Upper lobe of left lung (tissue), 6 donors: ENCODE measurements around the gene MAGI2. TPM values are rescaled to one million over a fixed set of nuclear protein-coding genes. Genes with fewer than 3 reads are reported as not detected.

Experiments
- ATAC-seq, 2 donors: fragments of 200-7000 bp; cut with Tn5 transposase; one replicate each; pipeline ENCODE4 v1.9.1; 2022; ENCODE audit warnings: mild to moderate bottlenecking in 2 of 2, moderate library complexity in 2 of 2; ENCODE audit not compliant: low FRiP score in 2 of 2
- DNase-seq, 2 donors: peaks; one replicate each; pipeline ENCODE4 v3.0.0-alpha.2; 2019 to 2020
- H3K27ac ChIP-seq, 4 donors: fragments of 200-600 bp; sonication (generic); one replicate each; pipeline ENCODE4 v1.5.1; 2016 to 2019
- H3K27me3 ChIP-seq, 4 donors: fragments of 200-600 bp; sonication (generic); one replicate each; pipeline ENCODE4 v1.5.1; 2017 to 2019
- H3K36me3 ChIP-seq, 4 donors: fragments of 200-600 bp; sonication (generic); one replicate each; pipeline ENCODE4 v1.5.1; 2016 to 2019
- H3K4me1 ChIP-seq, 4 donors: fragments of 200-600 bp; sonication (generic); one replicate each; pipeline ENCODE4 v1.5.1; 2018 to 2019
- H3K4me3 ChIP-seq, 4 donors: fragments of 200-600 bp; sonication (generic); one replicate each; pipeline ENCODE4 v1.5.1; 2017 to 2019; ENCODE audit warnings: mild to moderate bottlenecking in 2 of 4, moderate library complexity in 1 of 4
- H3K9me3 ChIP-seq, 4 donors: fragments of 200-600 bp; sonication (generic); one replicate each; pipeline ENCODE4 v1.5.1; 2018 to 2019
- CTCF ChIP-seq, 6 experiments: fragments of 450-650 bp in 4 of 6; fragments of 200-600 bp in 2 of 6; sonication (generic) in 2 of 6; IDR thresholded peaks; one replicate each; pipeline ENCODE4 v1.5.1; 2016 to 2019; ENCODE audit warnings: antibody characterized with exemption in 6 of 6
- EP300 ChIP-seq, 4 donors: sonication (generic); formaldehyde crosslinking; IDR thresholded peaks; one replicate each; pipeline ENCODE4 v1.5.1; 2017; ENCODE audit warnings: antibody characterized with exemption in 4 of 4, control low read depth in 2 of 4
- POLR2A ChIP-seq, 4 donors: fragments of 450-650 bp; IDR thresholded peaks; one replicate each; pipeline ENCODE4 v1.5.1; 2016 to 2017; ENCODE audit warnings: antibody characterized with exemption in 4 of 4, mild to moderate bottlenecking in 2 of 4
- POLR2AphosphoS5 ChIP-seq, 2 donors: sonication (generic); formaldehyde crosslinking; IDR thresholded peaks; one replicate each; pipeline ENCODE4 v1.5.1; 2017; ENCODE audit warnings: antibody characterized with exemption in 2 of 2
- WGBS, 2 donors: methylation state at CpG; one replicate each; pipeline ENCODE4 v1.1.5; 2017 to 2018; 5-methylcytosine and 5-hydroxymethylcytosine counted together
- total RNA-seq, 6 donors: library from RNA; depleted of rRNA in 4 of 6; stranded (reverse); fragments of >200 nt in 4 of 6; gene quantifications; one replicate each; pipeline versions ENCODE4 v1.1.0 to v1.2.1, GENCODE V29; 2016 to 2021
- donor health status: DM: no; HTN: no; CAD: no; lungs with moderate emphysema.
- donor health status: DM: no; HTN: yes; CAD: no; lungs with severe emphysema.

MAGI2 gene
- total RNA-seq, 6 donors from 2014 or later: 7.9 to 84.9 (median 11.8) TPM

- TF ChIP-seq POLR2AphosphoS5 (IDR thresholded peaks at IDR 0.05): no peak
- TF ChIP-seq EP300 (IDR thresholded peaks at IDR 0.05): no peak
- TF ChIP-seq CTCF (IDR thresholded peaks at IDR 0.05): no peak
- no peak for TF ChIP-seq POLR2A (IDR thresholded peaks at IDR 0.05)
- Histone ChIP-seq H3K9me3 (no peaks in the 10 kb centered on the region), H3K4me3 (no peak overlapping the region), H3K4me1 (no peaks in the 10 kb centered on the region), H3K36me3 (no peaks in the 10 kb centered on the region), H3K27ac (no peak overlapping the region), H3K27me3 (no peaks in the 10 kb centered on the region)
- ATAC-seq (no peak), DNase-seq (no peak)
- 69 to 95% methylated on average over 1 of the region's 1 CpG for WGBS, 2 donors
Observed at GRCh38 chr7:79319369-79319768, 134.1 kb downstream of the MAGI2 start.

GRCh38 chr7:79317728-79318127 lies 135.7 kb downstream of the MAGI2 start:
- ATAC-seq: no peak
- Histone ChIP-seq H3K27me3 (no peaks in the 10 kb centered on the region), H3K27ac (no peak overlapping the region), H3K36me3 (no peaks in the 10 kb centered on the region), H3K4me1 (no peaks in the 10 kb centered on the region), H3K9me3 (no peaks in the 10 kb centered on the region), H3K4me3 (no peak overlapping the region)
- no peak for DNase-seq
- 78 to 80% methylated on average over 2 of the region's 2 CpGs for whole genome bisulfite sequencing, 2 donors
- no peak for TF ChIP-seq POLR2A (IDR thresholded peaks at IDR 0.05)
- TF ChIP-seq CTCF (IDR thresholded peaks at IDR 0.05): no peak
- TF ChIP-seq EP300 (IDR thresholded peaks at IDR 0.05): no peak

GRCh38 chr7:79312022-79312421 lies 141.4 kb downstream of the MAGI2 start:
- ATAC-seq (no peak), DNase-seq (no peak)
- H3K4me1 ChIP-seq: no peaks in the 10 kb centered on the region
- no peak overlapping the region for H3K4me3 ChIP-seq
- 91% methylated on average over 3 of the region's 3 CpGs for WGBS, 2 donors
- H3K36me3 ChIP-seq: no peaks in the 10 kb centered on the region
- TF ChIP-seq POLR2A (IDR thresholded peaks at IDR 0.05) (no peak), POLR2AphosphoS5 (IDR thresholded peaks at IDR 0.05) (no peak), EP300 (IDR thresholded peaks at IDR 0.05) (no peak), CTCF (IDR thresholded peaks at IDR 0.05) (no peak)
- H3K9me3 ChIP-seq: no peaks in the 10 kb centered on the region
- no peak overlapping the region for H3K27ac ChIP-seq
- H3K27me3 ChIP-seq: no peaks in the 10 kb centered on the region

GRCh38 chr7:79308192-79308591 lies 145.3 kb downstream of the MAGI2 start:
- WGBS, 2 donors: 81 to 83% methylated on average over 4 of the region's 4 CpGs
- no peaks in the 10 kb centered on the region for H3K4me1 ChIP-seq
- H3K9me3 ChIP-seq: no peaks in the 10 kb centered on the region
- H3K36me3 ChIP-seq: no peaks in the 10 kb centered on the region
- ATAC-seq (no peak), DNase-seq (no peak)
- no peak for TF ChIP-seq EP300 (IDR thresholded peaks at IDR 0.05)
- TF ChIP-seq CTCF (IDR thresholded peaks at IDR 0.05): no peak
- no peak overlapping the region for H3K4me3 ChIP-seq
- no peaks in the 10 kb centered on the region for H3K27me3 ChIP-seq
- H3K27ac ChIP-seq: no peak overlapping the region

GRCh38 chr7:79307376-79307775 lies 146.1 kb downstream of the MAGI2 start:
- 92 to 95% methylated on average over 3 of the region's 3 CpGs for WGBS, 2 donors
- Histone ChIP-seq H3K27ac (no peak overlapping the region), H3K27me3 (no peaks in the 10 kb centered on the region), H3K4me3 (no peak overlapping the region), H3K36me3 (no peaks in the 10 kb centered on the region), H3K4me1 (no peaks in the 10 kb centered on the region), H3K9me3 (no peaks in the 10 kb centered on the region)
- no peak for ATAC-seq
- no peak for DNase-seq
- TF ChIP-seq POLR2AphosphoS5 (IDR thresholded peaks at IDR 0.05) (no peak), POLR2A (IDR thresholded peaks at IDR 0.05) (no peak), CTCF (IDR thresholded peaks at IDR 0.05) (no peak), EP300 (IDR thresholded peaks at IDR 0.05) (no peak)
